ENCODE results near the gene FADS3.
"Not testable (repeated sequence)": the region's sequence is repeated elsewhere in the genome, so short reads cannot be mapped to it uniquely, and the experiment has no call there.

Gene FADS3

DNA sequence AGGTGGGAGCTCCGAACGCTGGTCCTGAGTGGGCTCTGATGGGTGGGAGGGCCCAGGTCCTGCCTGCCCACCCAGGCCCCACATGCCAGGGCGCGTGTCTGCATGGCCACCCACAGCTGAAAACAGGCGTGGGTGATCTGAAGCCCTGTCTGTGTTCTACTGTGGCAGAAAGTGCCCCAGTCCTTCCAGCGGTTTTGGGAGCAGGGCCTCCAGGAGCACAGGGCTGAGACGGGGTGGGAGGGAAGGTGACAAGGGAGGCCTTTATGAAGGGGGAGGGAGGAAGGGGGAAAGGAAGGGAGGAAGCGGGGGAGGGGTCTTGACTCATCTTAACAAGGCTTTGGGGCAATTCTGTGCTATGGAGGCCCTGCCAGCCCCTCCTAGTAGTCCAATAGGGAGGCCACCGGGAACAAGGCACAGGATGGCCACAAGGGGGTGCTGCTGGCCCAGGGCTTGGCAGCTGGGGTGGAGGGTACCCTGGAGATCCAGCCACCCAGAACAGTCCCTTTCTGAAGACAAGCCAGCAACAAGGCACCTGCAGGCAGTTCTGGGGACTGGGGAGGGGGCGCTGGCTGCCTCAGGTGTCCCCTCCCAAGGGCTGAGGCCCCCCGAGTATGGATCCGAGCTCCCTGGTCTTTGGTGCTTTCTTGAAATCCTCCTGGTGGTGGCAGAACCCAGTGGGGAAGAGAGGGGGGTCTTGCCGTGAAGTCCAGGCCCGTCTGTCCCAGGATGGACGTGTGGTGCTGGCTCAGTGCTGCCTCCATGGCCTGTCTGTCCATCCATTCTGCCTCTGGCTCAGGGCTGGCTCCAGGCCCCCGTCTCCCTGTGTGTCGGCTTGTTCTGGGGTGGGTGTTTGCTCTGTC lies 6.3 kb upstream of the FADS3 start:
- peak; percentile 75 for DNase-seq (ENCODE audit: low spot score)

DNA sequence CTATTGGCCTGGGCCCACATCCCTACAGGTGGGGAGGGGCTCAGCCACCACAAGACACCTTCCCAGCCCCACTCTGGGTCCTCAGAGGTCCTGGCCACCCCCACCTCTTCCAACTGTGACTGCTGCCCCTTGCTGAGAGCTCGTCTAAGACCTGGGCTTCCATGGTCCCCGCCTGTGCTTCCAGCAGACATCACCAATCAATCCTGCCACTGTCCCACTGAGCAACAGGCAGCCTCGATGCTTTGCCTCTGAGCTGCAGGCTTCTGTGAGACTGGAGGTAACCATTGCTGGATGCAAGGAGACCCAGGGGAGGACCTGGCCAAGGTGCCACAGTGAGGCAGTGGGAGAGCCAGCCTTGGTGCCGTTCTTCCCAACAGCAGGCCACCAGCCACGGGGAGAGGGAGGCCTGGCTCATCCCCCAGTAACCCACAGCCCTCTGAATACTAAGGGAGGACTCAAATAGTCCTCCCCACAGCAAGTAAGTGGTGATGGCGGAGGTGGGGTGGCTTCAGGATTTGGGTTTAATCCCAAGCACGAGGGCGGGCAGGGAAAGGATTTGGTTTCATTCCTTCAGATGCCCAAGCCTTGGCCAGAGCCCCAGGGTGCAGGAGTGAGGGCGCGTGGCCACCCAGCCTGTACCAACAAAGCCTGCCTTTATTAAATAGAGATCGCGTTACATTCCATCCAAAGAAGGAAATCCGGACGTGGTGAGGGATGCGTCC lies 5.5 kb upstream of the FADS3 start:
- no peak for DNase-seq (ENCODE audit: low spot score)

GRCh38 chr11:61895718-61896059 lies 4.3 kb upstream of the FADS3 start:
- DNase-seq (ENCODE audit: low spot score) = no peak

- DNase-seq (ENCODE audit: low spot score) = no peak
These were observed 3.8 kb upstream of the FADS3 start for GRCh38 chr11:61895046-61895717.

GRCh38 chr11:61893981-61894380 lies 2.6 kb upstream of the FADS3 start:
- no peak for DNase-seq (ENCODE audit: low spot score)

- no peak for DNase-seq (ENCODE audit: low spot score)
These were observed 683 bp upstream of the FADS3 start for GRCh38 chr11:61892085-61892370.

DNA sequence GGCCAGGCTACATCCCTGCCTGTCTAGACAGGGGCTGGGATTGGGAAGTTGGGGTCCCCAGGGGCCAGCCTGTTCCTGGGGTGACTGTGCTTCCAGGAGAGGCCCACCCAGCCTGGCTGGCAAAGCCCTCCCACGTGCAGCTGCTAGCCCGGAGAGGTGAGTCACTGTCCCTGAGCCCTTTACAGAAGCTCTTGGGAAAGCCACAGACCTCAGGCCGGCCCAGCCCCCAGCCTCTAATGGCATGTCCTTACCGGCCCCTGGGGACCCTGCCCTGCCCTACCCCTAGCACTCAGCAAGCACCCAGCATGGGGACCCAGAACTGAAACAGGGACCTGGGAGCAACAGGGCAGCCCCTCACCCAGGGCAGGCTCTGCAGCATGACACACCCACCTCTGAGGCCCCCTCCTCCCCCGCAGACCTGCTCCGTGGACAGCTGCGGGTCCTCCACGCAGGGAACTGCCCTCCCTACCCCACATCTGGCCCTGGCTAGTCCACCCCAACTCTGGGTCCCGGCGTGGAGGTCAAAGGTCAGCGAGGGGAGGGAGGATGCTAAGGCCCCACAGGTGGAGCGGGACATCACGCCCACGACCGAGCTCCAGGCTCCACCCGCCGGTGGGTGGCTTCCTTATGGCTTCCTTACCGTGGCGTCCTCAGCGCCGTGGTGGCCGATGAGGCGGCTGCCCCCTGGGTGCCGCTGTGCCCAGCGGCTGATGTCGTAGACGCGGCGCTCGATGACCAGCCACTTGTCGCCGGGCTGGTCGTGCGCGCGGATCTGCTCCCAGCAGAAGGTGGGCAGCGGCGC lies 615 bp downstream of the FADS3 start:
- DNase-seq (ENCODE audit: low spot score) = no peak

- no peak for DNase-seq (ENCODE audit: low spot score)
These were observed 1.5 kb downstream of the FADS3 start for GRCh38 chr11:61889831-61890230.

DNA sequence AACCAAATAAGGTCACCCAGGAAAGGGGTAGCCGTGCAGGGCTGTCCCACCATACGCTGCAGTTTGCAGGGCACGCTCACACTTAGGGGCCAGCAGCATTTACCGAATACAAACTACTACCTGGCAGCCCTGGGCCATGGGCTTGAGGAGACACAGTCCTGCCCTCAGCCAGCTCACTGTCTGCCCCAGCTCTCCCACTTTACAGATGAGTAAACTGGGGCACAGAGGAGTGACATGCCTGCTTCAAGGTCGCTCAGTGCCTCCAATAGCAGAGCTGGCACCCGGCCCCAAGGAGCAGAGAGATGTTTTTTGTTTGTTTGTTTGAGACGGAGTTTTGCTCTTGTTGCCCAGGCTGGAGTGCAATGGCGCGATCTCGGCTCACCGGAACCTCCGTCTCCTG lies 2.8 kb downstream of the FADS3 start:
- no peak for DNase-seq (ENCODE audit: low spot score)

DNA sequence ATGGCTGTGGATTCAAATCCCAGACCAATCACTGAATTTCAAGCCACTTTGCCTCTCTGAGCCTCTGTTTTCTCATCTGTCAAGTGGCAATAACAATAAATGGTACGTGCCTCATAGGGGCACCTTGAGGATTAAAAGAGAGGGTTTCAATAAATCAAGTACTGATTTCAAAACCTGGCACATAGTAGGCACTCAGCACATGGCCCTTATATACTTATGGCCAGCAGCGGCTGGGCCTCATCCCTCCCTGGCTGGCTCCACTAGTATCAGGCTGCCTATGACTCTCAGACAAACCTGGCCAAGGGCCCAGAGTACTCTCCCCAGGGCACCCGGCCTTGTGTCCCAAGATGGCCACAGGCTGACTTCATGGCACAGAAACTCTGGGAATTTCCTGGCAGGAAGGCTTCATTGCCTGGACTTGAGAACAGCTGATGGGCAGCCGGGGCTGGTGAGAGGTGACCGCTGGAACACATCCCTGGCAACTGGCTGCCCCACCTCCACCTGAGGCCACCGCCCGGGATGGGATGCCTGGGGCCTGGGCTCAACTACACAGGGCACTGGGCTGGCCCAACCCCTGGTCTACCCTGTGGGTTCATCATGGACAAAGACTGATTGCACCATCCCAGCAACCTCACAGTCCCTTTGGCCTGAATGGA lies 3.4 kb downstream of the FADS3 start:
- no peak for DNase-seq (ENCODE audit: low spot score)

GRCh38 chr11:61886643-61887042 lies 4.7 kb downstream of the FADS3 start:
- no peak for DNase-seq (ENCODE audit: low spot score)

GRCh38 chr11:61885784-61886580 lies 5.4 kb downstream of the FADS3 start:
- no peak for DNase-seq (ENCODE audit: low spot score)

- DNase-seq (ENCODE audit: low spot score) = no peak
These were observed 6.1 kb downstream of the FADS3 start for GRCh38 chr11:61885166-61885778.

GRCh38 chr11:61883947-61884346 lies 7.4 kb downstream of the FADS3 start:
- DNase-seq (ENCODE audit: low spot score) = no peak

DNA sequence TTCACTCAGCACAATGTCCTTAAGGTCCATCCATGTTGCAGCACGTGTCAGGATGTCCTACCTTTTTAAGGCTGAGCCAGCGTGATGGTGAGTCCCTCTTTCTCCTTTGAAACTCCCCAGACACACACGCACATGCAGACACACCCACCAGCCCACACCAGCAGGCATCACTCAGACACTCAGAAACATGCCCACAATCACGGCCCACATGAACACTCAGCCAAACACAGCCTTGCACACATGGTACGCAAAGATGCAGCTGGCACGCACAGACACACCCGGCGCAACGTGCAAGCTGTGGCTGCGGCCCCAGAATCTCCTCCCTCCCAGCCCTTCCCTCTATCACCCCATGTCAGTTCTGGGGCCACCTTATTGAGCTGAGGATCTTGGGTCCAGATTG lies 8.0 kb downstream of the FADS3 start:
- no peak for DNase-seq (ENCODE audit: low spot score)

DNA sequence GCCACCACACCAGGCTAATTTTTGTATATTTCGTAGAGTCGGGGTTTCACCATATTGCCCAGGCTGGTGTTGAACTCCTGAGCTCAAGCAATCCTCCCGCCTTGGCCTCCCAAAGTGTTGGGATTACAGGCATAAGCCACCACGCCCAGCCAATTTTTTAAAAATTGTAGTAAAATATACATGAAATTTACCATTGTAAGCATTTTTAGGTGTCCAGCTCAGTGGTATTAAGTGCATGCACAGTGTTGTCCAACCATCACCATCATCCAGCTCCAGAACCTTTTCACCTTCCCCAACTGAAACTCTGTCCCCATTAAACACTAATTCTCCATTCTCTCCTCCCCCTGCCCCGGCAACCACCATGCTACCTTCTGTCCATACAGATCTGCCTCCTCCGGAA lies 8.5 kb downstream of the FADS3 start:
- no peak for DNase-seq (ENCODE audit: low spot score)

DNA sequence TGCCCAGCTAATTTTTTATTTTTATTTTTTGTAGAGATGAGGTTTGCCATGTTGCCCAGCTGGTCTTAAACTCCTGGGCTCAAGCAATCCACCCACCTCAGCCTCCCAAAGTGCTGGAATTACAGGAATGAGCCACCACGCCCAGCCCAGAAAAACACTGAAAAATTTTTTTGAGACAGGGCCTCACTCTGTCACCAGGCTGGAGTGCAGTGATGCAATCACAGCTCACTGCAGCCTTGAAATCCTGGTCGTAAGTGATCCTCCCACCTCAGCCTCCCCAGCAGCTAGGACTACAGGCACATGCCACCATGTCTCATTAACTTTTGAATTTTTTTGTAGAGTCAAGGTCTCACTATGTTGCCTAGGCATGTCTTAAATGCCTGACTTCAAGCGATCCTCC lies 9.1 kb downstream of the FADS3 start:
- not testable (repeated sequence) for DNase-seq (ENCODE audit: low spot score)

- DNase-seq (ENCODE audit: low spot score) = no peak
These were observed 9.9 kb downstream of the FADS3 start for GRCh38 chr11:61881397-61881796.

- no peak for DNase-seq (ENCODE audit: low spot score)
These were observed 10.9 kb downstream of the FADS3 start for GRCh38 chr11:61880454-61880853.

DNA sequence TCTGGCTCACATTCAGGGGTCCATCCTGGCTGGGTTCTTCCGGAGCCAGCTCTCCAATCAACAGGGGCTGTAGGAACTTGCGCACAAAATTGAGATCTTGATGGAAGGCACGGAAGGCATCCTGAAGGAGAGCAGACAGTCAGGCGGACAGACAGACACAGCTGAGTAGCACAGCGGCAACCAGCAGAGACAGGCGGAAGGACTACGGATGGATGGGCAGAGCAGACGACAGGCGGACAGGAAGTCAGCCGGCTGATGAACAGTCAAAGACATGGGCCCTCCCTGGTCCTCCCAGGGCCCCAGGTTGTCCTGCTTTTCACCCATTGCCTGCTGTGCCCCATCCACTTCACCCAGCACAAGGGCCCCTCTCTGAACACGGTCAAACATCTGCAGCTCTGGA lies 11.3 kb downstream of the FADS3 start:
- DNase-seq (ENCODE audit: low spot score) = no peak

GRCh38 chr11:61879152-61879551 lies 12.2 kb downstream of the FADS3 start:
- DNase-seq (ENCODE audit: low spot score) = no peak
